Forelimb muscle (tissue), 1 donor: ENCODE measurements around the gene NDUFB8. TPM values are rescaled to one million over a fixed set of nuclear protein-coding genes. Genes with fewer than 3 reads are reported as not detected.
A peak's percentile ranks its signal among the peaks of the same experiment; 100 is the strongest.

Experiments used
- DNase-seq: peaks from one replicate; pipeline ENCODE4 v3.0.0-alpha.2; 2013; ENCODE audit warnings: low read depth
- polyA plus RNA-seq: library from polyadenylated mRNA; unstranded; fragments of 120-200 nt; gene quantifications from one replicate; pipeline ENCODE4 v1.2.1, GENCODE V29; 2013; ENCODE audit not compliant: insufficient read length

The NDUFB8 gene
- polyA plus RNA-seq, 1 donor = 118 TPM

DNA sequence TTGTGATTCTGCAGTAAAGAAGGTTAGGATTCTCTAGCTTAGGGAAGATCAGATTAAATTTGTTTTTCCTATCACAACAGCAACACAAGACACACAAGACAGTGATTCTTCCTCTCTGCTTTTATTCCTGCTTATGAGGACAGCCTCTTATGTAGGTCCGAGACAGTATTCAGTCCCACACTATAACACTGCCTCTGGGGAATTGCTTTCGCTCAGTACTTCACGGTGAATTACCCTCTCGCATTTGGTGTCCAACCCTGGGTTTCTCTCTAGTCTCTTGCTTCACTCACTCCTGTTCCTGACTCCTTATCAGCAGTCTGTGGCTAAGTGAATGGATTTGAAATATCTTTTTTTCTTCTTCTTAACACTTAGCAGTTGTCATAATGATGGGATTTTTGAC lies 7.8 kb upstream of the NDUFB8 start:
- DNase-seq = no peak

GRCh38 chr10:100535715-100536353 lies 6.2 kb upstream of the NDUFB8 start, which contains the start of gene HIF1AN:
Gene HIF1AN (plus strand): TSS chr10:100535943. CDS start chr10:100535959, 16 bp downstream.
- peak; percentile 91 for DNase-seq

GRCh38 chr10:100535338-100535714 lies 5.7 kb upstream of the NDUFB8 start:
- no peak for DNase-seq

- DNase-seq = no peak
These were observed 5.1 kb upstream of the NDUFB8 start for GRCh38 chr10:100534726-100535125.

DNA sequence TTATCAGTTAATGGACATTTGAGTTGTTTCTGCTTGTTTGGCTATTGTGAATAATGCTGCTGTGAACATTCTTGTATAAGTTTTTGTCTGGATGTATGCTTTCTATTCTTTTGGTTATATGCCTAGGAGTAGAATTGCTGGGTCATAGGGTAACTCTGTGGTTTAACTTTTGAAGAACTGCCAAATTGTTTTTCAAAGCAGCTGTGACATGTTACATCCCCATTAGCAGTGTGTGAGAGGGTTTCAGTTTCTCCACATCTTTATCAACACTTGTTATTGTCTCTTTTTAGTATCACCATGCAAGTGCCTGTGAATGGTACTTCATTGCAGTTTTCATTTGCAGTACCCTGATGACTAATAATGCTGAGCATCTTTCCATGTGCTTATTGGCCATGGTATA lies 2.1 kb upstream of the NDUFB8 start:
- DNase-seq = no peak

- no peak for DNase-seq
These were observed 673 bp downstream of the NDUFB8 start for GRCh38 chr10:100528921-100529474.

DNA sequence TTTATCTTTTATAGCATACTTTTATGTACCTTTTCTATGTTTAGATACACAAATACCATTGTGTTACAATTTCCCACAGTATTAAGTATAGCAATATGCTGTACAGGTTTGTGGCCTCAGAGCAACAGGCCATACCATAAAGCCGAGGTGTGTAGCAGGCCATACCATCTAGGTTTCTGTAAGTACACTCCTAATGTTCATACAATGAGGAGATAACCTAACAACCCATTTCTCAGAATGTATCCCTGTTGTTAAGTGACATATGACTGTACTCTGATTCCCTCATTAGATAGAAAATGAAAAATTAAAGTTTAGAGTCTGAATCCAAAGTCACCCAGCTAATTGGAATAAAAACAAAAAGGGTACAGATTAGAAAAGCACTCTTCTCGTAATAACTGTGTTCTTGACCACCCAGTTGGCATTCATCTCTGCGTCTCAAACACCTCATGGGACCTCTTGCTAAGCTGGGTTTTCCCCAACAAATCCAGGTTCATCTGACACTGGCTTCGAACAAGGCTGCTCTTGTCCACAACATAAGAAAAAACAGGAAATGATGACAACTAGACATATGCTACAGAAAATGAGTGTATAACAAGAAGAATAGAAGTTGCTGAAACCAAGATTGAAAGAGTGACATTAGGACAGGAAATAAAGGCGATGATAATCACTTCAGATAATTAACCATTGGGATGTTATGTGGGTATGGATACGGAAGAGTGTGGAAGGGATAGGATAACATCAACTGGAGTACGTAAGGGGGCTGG lies 1.4 kb downstream of the NDUFB8 start:
- DNase-seq = no peak

DNA sequence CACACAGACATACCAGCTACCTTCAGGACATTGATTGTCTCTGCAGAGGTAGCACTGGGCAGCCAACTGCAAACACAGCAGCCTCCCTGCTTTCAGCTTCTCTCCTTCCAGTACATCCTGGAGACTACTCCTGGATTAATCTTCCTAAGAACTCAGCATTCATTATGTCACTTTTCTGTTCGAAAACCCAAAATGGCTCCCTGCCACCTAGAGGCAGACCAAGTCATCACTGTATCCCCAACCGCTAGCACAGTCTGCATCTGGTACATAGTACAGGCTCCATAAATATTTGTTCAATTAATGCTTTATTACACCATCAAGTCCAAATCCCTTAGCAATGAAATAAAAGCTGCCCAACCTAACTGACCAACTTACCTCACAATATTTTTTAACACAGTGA lies 5.0 kb downstream of the NDUFB8 start:
- DNase-seq = no peak

GRCh38 chr10:100524206-100524605 lies 5.5 kb downstream of the NDUFB8 start:
- no peak for DNase-seq

DNA sequence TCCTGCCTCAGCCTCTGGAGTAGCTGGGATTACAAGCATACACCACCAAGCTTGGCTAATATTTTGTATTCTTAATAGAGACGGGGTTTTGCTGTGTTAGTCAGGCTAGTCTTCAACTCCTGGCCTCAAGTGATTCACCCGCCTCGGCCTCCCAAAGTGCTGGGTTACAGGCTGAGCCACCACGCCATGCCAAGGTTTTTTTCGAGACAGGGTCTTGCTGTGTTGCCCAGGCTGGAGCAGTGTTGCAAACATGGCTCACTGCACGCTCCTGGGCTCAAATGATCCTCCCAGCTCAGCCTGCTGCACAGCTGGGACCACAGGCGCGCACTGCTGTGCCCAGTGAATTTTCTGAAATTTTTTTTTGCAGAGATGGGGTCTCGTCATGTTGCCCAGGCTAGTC lies 6.7 kb downstream of the NDUFB8 start:
- no peak for DNase-seq

DNA sequence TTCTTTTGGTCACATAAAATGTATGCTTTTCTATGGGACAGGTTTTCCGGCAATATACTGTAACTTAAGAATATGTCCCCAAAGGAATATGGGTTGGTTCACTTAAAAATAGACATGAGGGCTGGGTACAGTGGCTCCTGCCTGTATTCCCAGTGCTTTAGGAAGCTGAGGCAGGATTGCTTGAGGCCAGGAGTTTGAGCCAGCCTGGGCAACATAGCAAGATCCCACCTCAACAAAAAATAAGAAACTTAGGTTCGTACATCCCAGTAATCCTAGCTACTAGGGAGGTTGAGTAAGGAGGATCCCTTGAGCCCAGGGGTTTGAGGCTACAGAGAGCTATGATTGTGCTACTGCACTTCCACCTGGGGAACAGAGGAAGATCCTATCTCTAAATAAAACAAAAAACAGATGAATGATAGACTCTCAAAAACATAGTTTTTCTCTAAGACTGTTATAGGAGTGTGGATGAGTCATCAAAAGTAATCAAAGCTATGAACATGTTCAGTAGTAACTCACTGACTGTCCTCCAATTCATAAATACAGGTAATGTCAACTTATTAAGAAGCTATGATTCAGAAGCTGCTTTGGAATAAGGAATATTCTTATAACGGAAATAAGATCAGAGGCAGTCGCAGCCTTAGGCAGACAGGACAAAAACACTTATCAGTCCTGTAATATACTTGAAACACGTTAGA lies 7.4 kb downstream of the NDUFB8 start:
- DNase-seq = no peak

DNA sequence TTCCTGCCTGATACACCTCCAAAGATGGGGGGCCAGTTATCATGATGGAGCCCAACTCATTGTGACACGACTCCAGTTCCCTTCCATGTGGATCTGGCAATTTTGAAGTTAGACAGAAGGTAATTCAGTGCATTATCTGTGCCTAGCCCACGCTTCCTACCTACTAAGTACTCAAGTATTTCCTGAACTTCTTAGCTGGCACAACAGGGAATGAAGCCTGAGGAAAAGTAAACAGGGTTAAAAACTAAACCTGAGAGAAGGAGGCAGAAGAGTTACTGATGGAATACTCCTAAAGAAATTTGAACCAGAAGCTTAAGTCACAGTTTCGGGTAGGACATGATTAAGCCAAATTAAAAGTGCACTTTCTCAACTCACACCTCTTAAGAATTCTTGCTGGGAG lies 8.9 kb downstream of the NDUFB8 start:
- DNase-seq = no peak

GRCh38 chr10:100519311-100520051 lies 10.2 kb downstream of the NDUFB8 start, which contains the start of gene SEC31B:
Gene SEC31B (minus strand): TSS chr10:100519861. CDS start chr10:100516952, 2,909 bp downstream.
- DNase-seq = no peak

DNA sequence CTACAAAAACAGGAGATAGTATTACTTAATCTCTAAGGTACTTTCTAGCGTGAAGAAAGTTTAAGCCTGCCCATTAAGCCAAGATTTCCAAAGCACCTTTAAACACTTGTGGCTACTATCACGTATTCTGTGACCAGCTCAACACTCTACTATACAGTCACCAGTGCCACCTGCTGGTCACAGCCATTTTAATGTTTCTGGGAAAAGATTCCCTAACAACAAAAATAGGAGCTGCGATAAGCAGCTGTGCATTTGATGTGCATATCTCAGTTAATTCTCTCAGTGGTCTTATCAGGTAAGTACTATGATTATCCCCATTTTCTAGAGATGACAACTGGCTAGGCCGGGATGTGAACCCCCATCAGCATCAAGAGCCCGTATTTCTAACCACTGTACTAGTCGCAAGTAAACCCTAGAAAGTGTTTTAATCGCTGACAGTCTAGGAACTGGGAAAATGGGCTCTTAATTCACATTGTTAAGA lies 10.9 kb downstream of the NDUFB8 start:
- no peak for DNase-seq

- DNase-seq = no peak
These were observed 12.8 kb downstream of the NDUFB8 start for GRCh38 chr10:100516847-100517246.

DNA sequence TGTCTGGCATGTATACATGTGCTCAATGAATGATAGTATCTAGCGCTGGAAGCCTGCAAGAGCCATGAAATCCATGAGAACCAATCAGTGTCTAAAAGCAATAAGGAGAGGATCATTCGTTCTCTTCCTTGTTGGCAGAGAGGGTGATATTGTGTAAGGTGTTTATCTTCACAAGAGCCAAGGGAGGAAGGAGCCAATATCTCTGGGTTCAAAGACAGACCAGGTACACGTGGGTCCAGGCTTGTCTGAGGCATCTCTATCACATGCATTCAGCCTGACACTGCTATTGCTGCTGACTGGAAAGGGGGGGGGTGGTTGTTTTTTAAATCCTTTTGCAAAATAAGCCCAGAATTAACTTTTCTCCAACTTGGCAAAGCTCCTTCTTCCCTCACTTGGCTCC lies 14.1 kb downstream of the NDUFB8 start:
- no peak for DNase-seq

DNA sequence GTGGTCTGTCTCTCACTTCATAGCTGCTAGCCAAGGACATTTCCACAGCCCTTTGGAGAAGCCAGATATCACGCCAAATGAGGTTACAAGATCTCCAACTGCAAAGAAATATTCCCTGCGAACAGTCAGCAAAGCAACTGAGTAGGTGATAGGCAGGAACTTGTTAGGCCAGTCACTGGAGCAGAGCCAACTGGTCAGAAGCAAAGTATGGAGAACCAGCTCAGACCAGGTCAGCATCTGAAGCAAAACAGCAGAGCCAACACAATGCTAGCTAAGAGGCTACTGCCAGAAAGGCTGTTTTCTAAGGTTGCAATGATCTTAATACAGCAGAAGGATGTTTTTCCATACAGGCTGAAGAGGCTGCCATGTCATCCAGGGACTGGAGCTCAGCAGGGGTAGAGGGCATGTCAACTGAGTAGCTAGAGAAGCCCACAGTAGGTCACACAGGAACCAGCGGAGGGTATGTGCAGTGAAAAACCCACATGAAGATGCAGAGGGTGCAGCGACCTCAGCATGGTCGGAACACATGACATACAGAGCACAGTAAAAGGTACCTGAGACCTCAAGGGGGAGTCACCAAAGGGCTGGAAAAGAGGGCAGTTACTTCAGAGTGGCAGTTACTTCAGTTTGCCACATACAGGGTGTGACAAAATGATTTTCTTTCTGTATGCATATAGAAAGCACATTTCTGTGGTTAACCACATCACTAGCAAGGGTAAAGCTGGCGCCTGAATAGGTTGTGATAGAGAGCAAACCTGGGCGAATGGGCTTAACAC lies 18.9 kb downstream of the NDUFB8 start:
- no peak for DNase-seq

- DNase-seq = no peak
These were observed 20.3 kb downstream of the NDUFB8 start for GRCh38 chr10:100509241-100509840.

- DNase-seq = no peak
These were observed 20.9 kb downstream of the NDUFB8 start for GRCh38 chr10:100508691-100509150.

- no peak for DNase-seq
These were observed 21.4 kb downstream of the NDUFB8 start for GRCh38 chr10:100508266-100508665.
